Gastrocnemius medialis (tissue), 4 donors: Measurements from ENCODE around the gene VEZT.

Experiments
- CTCF ChIP-seq, 5 experiments: fragments of 450-650 bp in 3 of 5; fragments of 200-600 bp in 2 of 5; sonication (generic) in 2 of 5; IDR thresholded peaks in 4 of 5; conservative IDR thresholded peaks in 1 of 5; 1 replicate in 4 of 5; 2 replicates in 1 of 5; pipeline ENCODE4 v1.5.1; 2016 to 2019; ENCODE audit warnings: antibody characterized with exemption in 5 of 5, mild to moderate bottlenecking in 3 of 5, moderate library complexity in 3 of 5
- POLR2A ChIP-seq, 2 donors: fragments of 450-650 bp; IDR thresholded peaks; one replicate each; pipeline ENCODE4 v1.6.1; 2017; ENCODE audit warnings: antibody characterized with exemption in 2 of 2, mild to moderate bottlenecking in 2 of 2, moderate library complexity in 2 of 2

- TF ChIP-seq CTCF (IDR thresholded peaks at IDR 0.05 in 4 of 5, conservative IDR thresholded peaks at IDR 0.05 in 1 of 5) (no peak), POLR2A (IDR thresholded peaks at IDR 0.05) (no peak)
Measured at GRCh38 chr12:95192271-95192670, 25.3 kb upstream of the VEZT start.
